ENCODE data around the gene RGS11.
A peak's percentile ranks its signal among the peaks of the same experiment; 100 is the strongest.
"Not testable (repeated sequence)": the region's sequence is repeated elsewhere in the genome, so short reads cannot be mapped to it uniquely, and the experiment has no call there.

RGS11 gene

GRCh38 chr16:279531-279930 lies 3.8 kb upstream of the RGS11 start:
- DNase-seq: no peak

GRCh38 chr16:278863-279366 lies 3.2 kb upstream of the RGS11 start:
- peak; percentile 65 for DNase-seq

- DNase-seq: no peak
These were observed 808 bp upstream of the RGS11 start for GRCh38 chr16:276426-277077.

GRCh38 chr16:275041-275641 lies 603 bp downstream of the RGS11 start:
- DNase-seq: no peak

GRCh38 chr16:273547-274421 lies 2.0 kb downstream of the RGS11 start:
- DNase-seq: no peak

GRCh38 chr16:272633-273546 lies 2.9 kb downstream of the RGS11 start:
- no peak for DNase-seq

- DNase-seq: no peak
These were observed 5.1 kb downstream of the RGS11 start for GRCh38 chr16:270381-271255.

- no peak for DNase-seq
These were observed 6.5 kb downstream of the RGS11 start for GRCh38 chr16:269061-269796.

GRCh38 chr16:268141-269053 lies 7.3 kb downstream of the RGS11 start:
- DNase-seq: no peak

GRCh38 chr16:267562-267961 lies 8.2 kb downstream of the RGS11 start:
- DNase-seq: not testable (repeated sequence)

GRCh38 chr16:266258-267164 lies 9.2 kb downstream of the RGS11 start:
- DNase-seq: no peak

- DNase-seq: no peak
These were observed 10.0 kb downstream of the RGS11 start for GRCh38 chr16:265711-266110.

GRCh38 chr16:265002-265529 lies 10.7 kb downstream of the RGS11 start:
- DNase-seq: no peak

- no peak for DNase-seq
These were observed 11.2 kb downstream of the RGS11 start for GRCh38 chr16:264440-264951.

GRCh38 chr16:263944-264343 lies 11.8 kb downstream of the RGS11 start:
- no peak for DNase-seq

GRCh38 chr16:263182-263774 lies 12.5 kb downstream of the RGS11 start:
- no peak for DNase-seq

- no peak for DNase-seq
These were observed 13.5 kb downstream of the RGS11 start for GRCh38 chr16:262121-262745.

Measured in NCI-H1436 (cell line).